K562 (cell line): ENCODE data around the gene RIC3. TPM values are rescaled to one million over a fixed set of nuclear protein-coding genes. Genes with fewer than 3 reads are reported as not detected.

Experiments
- ATAC-seq: fragments of 200-7000 bp; cut with Tn5 transposase; 3 replicates; pipeline ENCODE4 v1.9.1; 2020; ENCODE audit warnings: moderate library complexity
- BruUV-seq: library from RNA; stranded (reverse); fragments of 400-500 nt; replicated peaks from 2 replicates; lab custom pipeline; 2021; lab: Mats Ljungman, UMichigan
- CTCF ChIA-PET: fragments of 300-600 bp; formaldehyde crosslinking; extraction: SDS; loops from one replicate; lab custom pipeline; 2021; ENCODE audit warnings: low intra/inter-chr PET ratio; lab: Yijun Ruan, JAX
- POLR2A ChIA-PET: fragments of 300-600, 350-650 bp; sonication (Branson Sonifier 250); formaldehyde crosslinking; extraction: SDS; loops from one replicate; lab custom pipeline; 2021; ENCODE audit warnings: antibody characterized with exemption, inconsistent platforms; lab: Yijun Ruan, JAX
- DNase-seq, 4 experiments: peaks; one replicate each; pipeline versions ENCODE4 v3.0.0 to v3.0.0-alpha.2; 2011 to 2018; ENCODE audit warnings: low spot score in 3 of 4, mixed read lengths in 3 of 4; ENCODE audit errors: extremely low read depth in 1 of 4
- FAIRE-seq: peaks from 2 replicates; lab custom pipeline; 2011; peaks lifted over from hg19 to GRCh38; lab: Jason Lieb, UNC
- H2AFZ ChIP-seq: 2 replicates; pipeline ENCODE4 v1.6.0; 2011; ENCODE audit warnings: low read depth, low read length, control low read depth, inconsistent platforms
- H3K27ac ChIP-seq: fragments of 200-600 bp; 3 replicates; pipeline ENCODE4 v1.8.0; 2011; ENCODE audit warnings: low read depth, mild to moderate bottlenecking, control low read depth, inconsistent platforms, low read length, moderate library complexity, mixed read lengths; ENCODE audit errors: extremely low read depth
- H3K27me3 ChIP-seq, 2 experiments: fragments of 300-600 bp in 1 of 2; 2 replicates in 1 of 2; 3 replicates in 1 of 2; pipeline versions ENCODE4 v1.6.0 to v1.8.0; 2011; ENCODE audit warnings: inconsistent platforms in 2 of 2, low read length in 2 of 2, mild to moderate bottlenecking in 1 of 2, mixed read lengths in 1 of 2, moderate library complexity in 1 of 2; ENCODE audit not compliant: control insufficient read depth in 2 of 2, insufficient read depth in 2 of 2
- H3K36me3 ChIP-seq: fragments of 300-600 bp; 3 replicates; pipeline ENCODE4 v1.8.0; 2011; ENCODE audit warnings: mild to moderate bottlenecking, low read length, inconsistent platforms; ENCODE audit not compliant: control insufficient read depth, insufficient read depth
- H3K4me1 ChIP-seq, 2 experiments: fragments of 200-600 bp in 1 of 2; replicated peaks in 1 of 2; 2 replicates in 1 of 2; 3 replicates in 1 of 2; pipeline versions ENCODE4 v1.5.1 to v1.8.0; 2011; ENCODE audit warnings: inconsistent platforms in 2 of 2, low read length in 2 of 2, mild to moderate bottlenecking in 1 of 2, mixed read lengths in 1 of 2, moderate library complexity in 1 of 2; ENCODE audit not compliant: control insufficient read depth in 2 of 2, insufficient read depth in 2 of 2
- H3K4me2 ChIP-seq: 2 replicates; pipeline ENCODE4 v1.6.1; 2011; ENCODE audit warnings: low read length, control low read depth, inconsistent platforms, mixed read lengths; ENCODE audit not compliant: insufficient read depth
- H3K4me3 ChIP-seq: fragments of 200-600 bp; sonication (generic), shearing (Covaris generic); 2 replicates; pipeline ENCODE4 v1.5.1; 2016; ENCODE audit warnings: control low read depth, inconsistent platforms
- H3K79me2 ChIP-seq: fragments of 200-600 bp; 3 replicates; pipeline ENCODE4 v1.8.0; 2011; ENCODE audit warnings: low read length, inconsistent platforms; ENCODE audit not compliant: control insufficient read depth, insufficient read depth
- H3K9ac ChIP-seq, 2 experiments: 2 replicates each; pipeline versions ENCODE4 v1.6.0 to v1.6.1; 2011; ENCODE audit warnings: low read depth in 2 of 2, low read length in 2 of 2, control low read depth in 1 of 2, inconsistent platforms in 1 of 2, mild to moderate bottlenecking in 1 of 2, mixed read lengths in 1 of 2; ENCODE audit not compliant: insufficient read depth in 1 of 2
- H3K9me1 ChIP-seq: one replicate; pipeline ENCODE4 v1.6.0; 2011; ENCODE audit warnings: inconsistent platforms, mild to moderate bottlenecking, low read length, moderate library complexity; ENCODE audit not compliant: control insufficient read depth, insufficient read depth
- H3K9me3 ChIP-seq: replicated peaks from 2 replicates; pipeline ENCODE4 v1.5.1; 2011; ENCODE audit warnings: low read depth, low read length, inconsistent platforms; ENCODE audit not compliant: control insufficient read depth, insufficient read depth
- H4K20me1 ChIP-seq: replicated peaks from 2 replicates; pipeline ENCODE4 v1.6.1; 2011; ENCODE audit warnings: low read length, inconsistent platforms, mixed read lengths; ENCODE audit not compliant: control insufficient read depth, insufficient read depth
- CEBPZ ChIP-seq: fragments of 150-350 bp; IDR thresholded peaks from 2 replicates; pipeline ENCODE4 v1.6.1; 2014; ENCODE audit warnings: low read depth, mild to moderate bottlenecking, low read length, borderline replicate concordance
- MTA2 ChIP-seq: fragments of 450-650 bp; IDR thresholded peaks from 2 replicates; pipeline ENCODE4 v1.6.1; 2016; ENCODE audit warnings: low read depth
- NBN ChIP-seq: fragments of 450-650 bp; IDR thresholded peaks from 2 replicates; pipeline ENCODE4 v1.6.1; 2016; ENCODE audit warnings: low read depth, mild to moderate bottlenecking
- NELFE ChIP-seq: IDR thresholded peaks from 2 replicates; pipeline ENCODE4 v1.6.1; 2011; ENCODE audit warnings: mild to moderate bottlenecking; ENCODE audit not compliant: insufficient read depth, insufficient read length
- RBM15 ChIP-seq: fragments of 200-400 bp; formaldehyde crosslinking; IDR thresholded peaks from 2 replicates; pipeline ENCODE4 v1.6.1; 2018; ENCODE audit warnings: mild to moderate bottlenecking, low read length, moderate library complexity; ENCODE audit not compliant: insufficient read depth
- WHSC1 ChIP-seq: IDR thresholded peaks from one replicate; pipeline ENCODE4 v1.6.1; 2012; ENCODE audit warnings: low read length, control low read depth, inconsistent platforms
- ZC3H11A ChIP-seq: IDR thresholded peaks from 2 replicates; pipeline ENCODE4 v1.6.1; 2012; ENCODE audit warnings: low read depth, low read length, improper control_type of control experiment
- ZNF740 ChIP-seq, 3 experiments: fragments of 200-800 bp in 1 of 3; sonication (Bioruptor generic) in 1 of 3; sonication (generic) in 1 of 3; formaldehyde crosslinking in 1 of 3; IDR thresholded peaks; 2 replicates each; pipeline versions ENCODE4 v1.6.1 to v1.8.0; 2016 to 2022; ENCODE audit warnings: mild to moderate bottlenecking in 2 of 3, missing compliant biosample characterization in 2 of 3, missing genetic modification characterization in 2 of 3, missing genetic modification reagents in 1 of 3
- WGBS: fragments of 100-300 bp; shearing (Covaris generic); methylation state at CpG from one replicate; pipeline ENCODE4 v1.1.6; 2016; ENCODE audit warnings: low coverage, mixed read lengths; ENCODE audit not compliant: insufficient coverage; ENCODE audit errors: missing lambda C conversion rate; 5-methylcytosine and 5-hydroxymethylcytosine counted together
- in situ Hi-C: fragments of 300-500 bp; cut with MboI; formaldehyde crosslinking; loops from 4 replicates; pipeline ENCODE4 v1.15.0; 2018; ENCODE audit warnings: inconsistent platforms, mixed read lengths
- intact Hi-C: fragments of 100-400 bp; cut with micrococcal nuclease; formaldehyde crosslinking; loops from 2 replicates; pipeline ENCODE4 v1.14.2; 2022
- polyA plus RNA-seq, 8 experiments: library from polyadenylated mRNA; depleted of rRNA in 4 of 8; stranded (reverse) in 5 of 8; unstranded in 3 of 8; fragments of >200 nt; fragmentation: Nextera tagmentation in 2 of 8; fragmentation: Illumina TruSeq in 1 of 8; extraction: Ambion mirVana in 2 of 8; extraction: Trizol in 1 of 8; gene quantifications; 2 replicates each; pipeline versions ENCODE4 v1.2.1 to v1.2.3, GENCODE V29; 2011 to 2014; ENCODE audit warnings: inconsistent platforms in 1 of 8, missing spikeins in 1 of 8
- total RNA-seq, 7 experiments: library from RNA; depleted of rRNA in 6 of 7; stranded (reverse); fragments of >200 nt in 6 of 7; fragmentation: Illumina TruSeq in 2 of 7; extraction: Trizol in 2 of 7; gene quantifications; 2 replicates each; pipeline versions ENCODE4 v1.2.1 to v1.2.3, GENCODE V29; 2011 to 2021; ENCODE audit warnings: low replicate concordance in 1 of 7

The RIC3 gene
- total and polyA plus RNA-seq, 9 of the 15 experiments (the other 6 are each of a cell fraction or from before 2014, with no cell fraction given), result 0.03 to 0.16 (median 0.05) TPM; not detected in 4

GRCh38 chr11:8100605-8101004 lies 68.2 kb downstream of the RIC3 start:
- Histone ChIP-seq H3K9ac (no peak overlapping the region), H4K20me1 (no peaks in the 10 kb centered on the region), H3K9me1 (no peaks in the 10 kb centered on the region), H3K27ac (no peak overlapping the region), H3K27me3 (peaks cover 0 to 40% of the 10 kb centered on the region in 2 experiments; a peak in 3 of 5 replicates), H3K9me3 (no peaks in the 10 kb centered on the region), H2AFZ (no peak overlapping the region), H3K4me3 (no peak overlapping the region), H3K4me1 (no peaks in the 10 kb centered on the region; a peak in 1 of 5 replicates), H3K36me3 (no peaks in the 10 kb centered on the region), H3K79me2 (no peaks in the 10 kb centered on the region), H3K4me2 (no peak overlapping the region)
- ATAC-seq (no peak), DNase-seq (no peak), FAIRE-seq (no peak)
- in situ Hi-C loops, result no loop called here
- POLR2A ChIA-PET, result interaction anchor here (0.7 to 1.7 kb wide), 3 partner anchors 10 to 210 kb away, joined by 3 to 4 read pairs (median 4); no protein-coding TSS in a partner anchor
- TF ChIP-seq NELFE (no peak), RBM15 (no peak), NBN (no peak), ZC3H11A (no peak), MTA2 (no peak), ZNF740 (CRISPR knock-in tag; IDR thresholded peaks at IDR 0.05) (no peak), ZNF740 (tag; IDR thresholded peaks at IDR 0.05) (no peak), WHSC1 (no peak), CEBPZ (no peak)
- CTCF ChIA-PET, result interaction anchor here (1.9 to 4.4 kb wide), 2 partner anchors 68 to 94 kb away, joined by 6 to 17 read pairs; no protein-coding TSS in a partner anchor
- WGBS, result 3% methylated on average over 8 of the region's 8 CpGs
- intact Hi-C loops, result no loop called here
- no TSS peak for BruUV-seq
